ENCODE results near the gene TMEM108. TPM values are rescaled to one million over a fixed set of nuclear protein-coding genes. Genes with fewer than 3 reads are reported as not detected.

Gene TMEM108
- total and polyA plus RNA-seq, 10 of the 15 experiments (the other 5 are each of a cell fraction or from before 2014, with no cell fraction given): 0.02 to 0.58 (median 0.12) TPM; not detected in 5

DNA sequence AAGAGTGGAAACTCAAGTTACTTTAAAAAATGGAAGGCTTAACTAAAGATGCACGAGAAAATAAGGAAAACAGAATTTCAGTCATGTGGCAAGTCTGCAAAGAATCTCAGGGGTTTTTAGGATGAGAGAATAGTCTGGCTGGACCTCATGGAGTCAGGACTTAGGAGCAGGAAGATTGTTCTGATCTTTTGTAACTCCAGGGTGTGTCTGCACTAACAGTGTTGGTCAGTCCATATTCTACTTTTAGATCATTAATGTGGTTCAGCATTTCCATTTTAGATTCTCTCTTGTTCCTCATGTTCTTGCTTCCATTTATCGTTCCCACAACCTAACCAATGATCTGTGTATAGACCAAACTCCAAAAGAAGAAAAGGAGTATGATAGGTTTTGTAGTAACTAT lies 15.3 kb downstream of the TMEM108 start:
- POLR2A ChIA-PET: no interaction called here
- Histone ChIP-seq H3K36me3 (ENCODE audit: control insufficient read depth in 2 of 2, insufficient read depth in 2 of 2, low read length in 1 of 2) (no peaks in the 10 kb centered on the region), H4K20me1 (ENCODE audit: control insufficient read depth, insufficient read depth) (no peaks in the 10 kb centered on the region), H3K79me2 (ENCODE audit: control insufficient read depth, insufficient read depth, low read length) (no peaks in the 10 kb centered on the region), H3K4me3 (no peak overlapping the region), H3K27ac (ENCODE audit: control insufficient read depth, insufficient read depth) (no peak overlapping the region), H2AFZ (ENCODE audit: control insufficient read depth, low read depth, low read length) (no peak overlapping the region), H3K27me3 (replicated peaks in 1 of 2; ENCODE audit: control insufficient read depth in 2 of 2, insufficient read depth in 2 of 2, low read length in 1 of 2) (no peaks in the 10 kb centered on the region; a peak in 1 of 4 replicates), H3K4me1 (ENCODE audit: control insufficient read depth, insufficient read depth, low read length) (no peaks in the 10 kb centered on the region), H3K4me2 (ENCODE audit: control insufficient read depth, insufficient read depth) (no peak overlapping the region), H3K9me3 (replicated peaks; ENCODE audit: control insufficient read depth, insufficient read depth, low read length) (no peaks in the 10 kb centered on the region), H3K9ac (ENCODE audit: control insufficient read depth, insufficient read depth, low read length) (no peak overlapping the region)
- RAD21 ChIA-PET (ENCODE audit: unreplicated experiment): no interaction called here
- FAIRE-seq: peak; percentile 23
- no peak for ATAC-seq
- WGBS (ENCODE audit: insufficient coverage, insufficient replicate concordance, low lambda C conversion rate, missing lambda C conversion rate): 0% methylated on average over 2 of the region's 2 CpGs
- intact Hi-C loops (cut with micrococcal nuclease; ENCODE audit: unreplicated experiment): no loop called here
- CTCF ChIA-PET: no interaction called here
- SMC1A ChIA-PET (ENCODE audit: uncharacterized antibody, unreplicated experiment): no interaction called here
- DNase-seq (ENCODE audit: low read depth, low spot score): no peak
- no TSS peak for BruUV-seq (replicated peaks)
- TF ChIP-seq ZNF384 (IDR thresholded peaks at IDR 0.05; ENCODE audit: borderline replicate concordance, low read depth, low read length) (no peak), SUZ12 (IDR thresholded peaks at IDR 0.05; ENCODE audit: unreplicated experiment) (no peak), NR2C1 (IDR thresholded peaks at IDR 0.05) (no peak), IRF3 (IDR thresholded peaks at IDR 0.05) (no peak), KLF5 (IDR thresholded peaks at IDR 0.05; ENCODE audit: partially characterized antibody) (no peak)
- in situ Hi-C loops (cut with MboI): no loop called here

DNA sequence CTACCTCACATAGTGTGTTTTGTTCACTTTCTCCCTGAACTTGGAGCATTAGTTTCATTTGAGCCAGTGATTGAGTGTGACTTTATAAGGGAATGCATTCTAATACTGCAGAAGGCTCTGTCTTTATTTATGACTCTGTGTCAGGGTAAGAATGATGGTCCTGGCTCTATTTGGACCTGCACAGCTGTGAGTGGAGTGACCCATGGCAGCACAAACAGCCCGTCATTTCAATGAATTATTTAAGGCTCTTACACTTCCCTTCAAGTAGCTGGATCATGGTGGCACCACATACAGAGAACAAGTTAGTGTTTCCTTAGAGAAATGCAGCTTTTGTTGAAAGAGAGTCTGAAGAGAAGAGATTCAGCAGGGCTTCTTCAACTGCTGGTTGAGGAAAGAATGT lies 16.4 kb downstream of the TMEM108 start:
- H2AFZ ChIP-seq (ENCODE audit: control insufficient read depth, low read depth, low read length): no peak overlapping the region
- ATAC-seq (no peak), DNase-seq (ENCODE audit: low read depth, low spot score) (no peak), FAIRE-seq (no peak)
- intact Hi-C loops (cut with micrococcal nuclease; ENCODE audit: unreplicated experiment) (no loop called here), in situ Hi-C loops (cut with MboI) (no loop called here)
- no peak overlapping the region for H3K9ac ChIP-seq (ENCODE audit: control insufficient read depth, insufficient read depth, low read length)
- H3K4me2 ChIP-seq (ENCODE audit: control insufficient read depth, insufficient read depth): no peak overlapping the region
- H3K9me3 ChIP-seq (replicated peaks; ENCODE audit: control insufficient read depth, insufficient read depth, low read length): no peaks in the 10 kb centered on the region
- no peaks in the 10 kb centered on the region for H3K36me3 ChIP-seq (ENCODE audit: control insufficient read depth in 2 of 2, insufficient read depth in 2 of 2, low read length in 1 of 2)
- no TSS peak for BruUV-seq (replicated peaks)
- no peaks in the 10 kb centered on the region for H4K20me1 ChIP-seq (ENCODE audit: control insufficient read depth, insufficient read depth)
- ChIA-PET CTCF (no interaction called here), POLR2A (no interaction called here), RAD21 (ENCODE audit: unreplicated experiment) (no interaction called here), SMC1A (ENCODE audit: uncharacterized antibody, unreplicated experiment) (no interaction called here)
- H3K4me3 ChIP-seq: no peak overlapping the region
- no peak overlapping the region for H3K27ac ChIP-seq (ENCODE audit: control insufficient read depth, insufficient read depth)
- H3K4me1 ChIP-seq (ENCODE audit: control insufficient read depth, insufficient read depth, low read length): no peaks in the 10 kb centered on the region
- no peaks in the 10 kb centered on the region for H3K79me2 ChIP-seq (ENCODE audit: control insufficient read depth, insufficient read depth, low read length)
- WGBS (ENCODE audit: insufficient coverage, insufficient replicate concordance, low lambda C conversion rate, missing lambda C conversion rate): 0% methylated on average over 1 of the region's 1 CpG
- no peaks in the 10 kb centered on the region; a peak in 1 of 4 replicates for H3K27me3 ChIP-seq (replicated peaks in 1 of 2; ENCODE audit: control insufficient read depth in 2 of 2, insufficient read depth in 2 of 2, low read length in 1 of 2)
- no peak for TF ChIP-seq GABPA (IDR thresholded peaks at IDR 0.05; ENCODE audit: low read depth)
- TF ChIP-seq IKZF2 (IDR thresholded peaks at IDR 0.05): no peak
- TF ChIP-seq BCL11A (IDR thresholded peaks at IDR 0.05; ENCODE audit: low read depth, low read length): no peak
- no peak for TF ChIP-seq BHLHE40 (IDR thresholded peaks at IDR 0.05; ENCODE audit: borderline replicate concordance in 1 of 2, low read depth in 2 of 2, low read length in 1 of 2)
- TF ChIP-seq PML (IDR thresholded peaks at IDR 0.05; ENCODE audit: low read length): no peak
- no peak for TF ChIP-seq TCF3 (IDR thresholded peaks at IDR 0.05; ENCODE audit: borderline replicate concordance, insufficient read depth, low read depth, low read length)
- TF ChIP-seq EGR1 (IDR thresholded peaks at IDR 0.05; ENCODE audit: borderline replicate concordance in 1 of 2, low read depth in 2 of 2, low read length in 2 of 2): no peak
- TF ChIP-seq MAX (IDR thresholded peaks at IDR 0.05; ENCODE audit: low read depth, low read length): no peak
- TF ChIP-seq, protein P1, sequence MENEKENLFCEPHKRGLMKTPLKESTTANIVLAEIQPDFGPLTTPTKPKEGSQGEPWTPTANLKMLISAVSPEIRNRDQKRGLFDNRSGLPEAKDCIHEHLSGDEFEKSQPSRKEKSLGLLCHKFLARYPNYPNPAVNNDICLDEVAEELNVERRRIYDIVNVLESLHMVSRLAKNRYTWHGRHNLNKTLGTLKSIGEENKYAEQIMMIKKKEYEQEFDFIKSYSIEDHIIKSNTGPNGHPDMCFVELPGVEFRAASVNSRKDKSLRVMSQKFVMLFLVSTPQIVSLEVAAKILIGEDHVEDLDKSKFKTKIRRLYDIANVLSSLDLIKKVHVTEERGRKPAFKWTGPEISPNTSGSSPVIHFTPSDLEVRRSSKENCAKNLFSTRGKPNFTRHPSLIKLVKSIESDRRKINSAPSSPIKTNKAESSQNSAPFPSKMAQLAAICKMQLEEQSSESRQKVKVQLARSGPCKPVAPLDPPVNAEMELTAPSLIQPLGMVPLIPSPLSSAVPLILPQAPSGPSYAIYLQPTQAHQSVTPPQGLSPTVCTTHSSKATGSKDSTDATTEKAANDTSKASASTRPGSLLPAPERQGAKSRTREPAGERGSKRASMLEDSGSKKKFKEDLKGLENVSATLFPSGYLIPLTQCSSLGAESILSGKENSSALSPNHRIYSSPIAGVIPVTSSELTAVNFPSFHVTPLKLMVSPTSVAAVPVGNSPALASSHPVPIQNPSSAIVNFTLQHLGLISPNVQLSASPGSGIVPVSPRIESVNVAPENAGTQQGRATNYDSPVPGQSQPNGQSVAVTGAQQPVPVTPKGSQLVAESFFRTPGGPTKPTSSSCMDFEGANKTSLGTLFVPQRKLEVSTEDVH (IDR thresholded peaks at IDR 0.05; ENCODE audit: low read depth, partially characterized antibody): no peak
- TF ChIP-seq ZZZ3 (IDR thresholded peaks at IDR 0.05; ENCODE audit: control insufficient read depth, insufficient read length, low read depth): no peak
- no peak for TF ChIP-seq CHD4 (IDR thresholded peaks at IDR 0.05)

Measured in GM12878 (cell line).